BJ (cell line): Measurements from ENCODE around the gene NEURL1B. TPM values are rescaled to one million over a fixed set of nuclear protein-coding genes. Genes with fewer than 3 reads are reported as not detected.
A peak's percentile ranks its signal among the peaks of the same experiment; 100 is the strongest.

Source experiments
- CTCF ChIA-PET: fragments of 350-600 bp; formaldehyde crosslinking; extraction: SDS; loops from one replicate; lab custom pipeline; 2021; ENCODE audit warnings: antibody characterized with exemption, inconsistent platforms; lab: Yijun Ruan, JAX
- POLR2A ChIA-PET: fragments of 300-600 bp; sonication (Branson Sonifier 250); formaldehyde crosslinking; extraction: SDS; loops from one replicate; lab custom pipeline; 2021; ENCODE audit warnings: antibody characterized with exemption; lab: Charles Lee
- DNase-seq: peaks from one replicate; pipeline ENCODE4 v3.0.0-alpha.2; 2011; ENCODE audit warnings: low read depth
- H3K27me3 ChIP-seq: 2 replicates; pipeline ENCODE4 v1.6.0; 2011; ENCODE audit warnings: low read length; ENCODE audit not compliant: control insufficient read depth, insufficient read depth
- H3K36me3 ChIP-seq: 2 replicates; pipeline ENCODE4 v1.5.1; 2011; ENCODE audit warnings: low read length; ENCODE audit not compliant: control insufficient read depth, insufficient read depth
- H3K4me3 ChIP-seq: 2 replicates; pipeline ENCODE4 v1.5.1; 2011; ENCODE audit warnings: low read depth, mild to moderate bottlenecking, control low read depth, low read length
- polyA plus RNA-seq: library from polyadenylated mRNA; depleted of rRNA; stranded (reverse); fragments of >200 nt; gene quantifications from 2 replicates; pipeline ENCODE4 v1.2.3, GENCODE V29; 2011
- TF ChIP-seq, protein P1 (sequence below): IDR thresholded peaks from 2 replicates; pipeline ENCODE4 v1.5.1; 2011; ENCODE audit warnings: low read depth, mild to moderate bottlenecking, control low read depth, inconsistent platforms, low read length, moderate library complexity; ENCODE audit not compliant: insufficient read depth

NEURL1B gene
- polyA plus RNA-seq, 1 experiment = 2.3 TPM

DNA sequence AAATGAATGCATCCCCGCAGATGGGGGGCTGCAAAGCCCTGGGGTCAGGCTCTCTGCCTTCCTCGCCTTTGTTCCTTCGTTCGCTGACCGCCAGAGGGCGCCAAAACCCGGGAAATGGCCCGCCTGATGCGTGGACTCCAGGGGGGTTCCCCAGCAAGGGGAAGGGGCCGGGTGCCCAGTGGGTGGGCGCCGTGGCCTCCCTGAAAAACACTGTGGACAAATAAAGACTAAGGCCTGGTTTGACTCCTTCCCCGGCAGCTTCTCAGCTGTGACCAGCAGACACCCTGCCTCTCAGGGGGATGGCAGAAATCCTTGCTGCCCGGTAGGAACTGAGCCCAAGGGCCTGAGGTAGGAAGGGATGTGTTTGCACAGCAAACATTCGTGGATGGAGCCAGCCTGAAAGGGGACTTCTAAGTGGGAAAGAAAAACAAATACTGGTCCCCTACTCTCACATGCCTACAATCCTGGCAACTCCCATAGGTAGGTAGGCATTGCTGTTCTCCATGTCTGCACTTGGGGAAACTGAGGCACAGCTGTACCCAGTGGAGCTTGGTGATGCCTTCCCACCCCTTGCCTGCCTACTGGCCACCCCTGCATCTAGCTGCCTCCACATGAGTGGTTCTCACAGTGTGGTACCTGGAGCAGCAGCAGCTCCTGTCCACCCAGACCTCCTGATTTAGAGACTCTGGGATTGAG lies 72.2 kb downstream of the NEURL1B start:
- TF ChIP-seq, protein P1, sequence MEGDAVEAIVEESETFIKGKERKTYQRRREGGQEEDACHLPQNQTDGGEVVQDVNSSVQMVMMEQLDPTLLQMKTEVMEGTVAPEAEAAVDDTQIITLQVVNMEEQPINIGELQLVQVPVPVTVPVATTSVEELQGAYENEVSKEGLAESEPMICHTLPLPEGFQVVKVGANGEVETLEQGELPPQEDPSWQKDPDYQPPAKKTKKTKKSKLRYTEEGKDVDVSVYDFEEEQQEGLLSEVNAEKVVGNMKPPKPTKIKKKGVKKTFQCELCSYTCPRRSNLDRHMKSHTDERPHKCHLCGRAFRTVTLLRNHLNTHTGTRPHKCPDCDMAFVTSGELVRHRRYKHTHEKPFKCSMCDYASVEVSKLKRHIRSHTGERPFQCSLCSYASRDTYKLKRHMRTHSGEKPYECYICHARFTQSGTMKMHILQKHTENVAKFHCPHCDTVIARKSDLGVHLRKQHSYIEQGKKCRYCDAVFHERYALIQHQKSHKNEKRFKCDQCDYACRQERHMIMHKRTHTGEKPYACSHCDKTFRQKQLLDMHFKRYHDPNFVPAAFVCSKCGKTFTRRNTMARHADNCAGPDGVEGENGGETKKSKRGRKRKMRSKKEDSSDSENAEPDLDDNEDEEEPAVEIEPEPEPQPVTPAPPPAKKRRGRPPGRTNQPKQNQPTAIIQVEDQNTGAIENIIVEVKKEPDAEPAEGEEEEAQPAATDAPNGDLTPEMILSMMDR = peak; percentile 91
- POLR2A ChIA-PET = no interaction called here
- Histone ChIP-seq H3K27me3 (no peaks in the 10 kb centered on the region; the same call in 1 of the 2 replicates), H3K4me3 (no peak overlapping the region), H3K36me3 (no peaks in the 10 kb centered on the region)
- no peak for DNase-seq
- CTCF ChIA-PET = interaction anchor here (0.6 to 11.4 kb wide), 32 partner anchors 9 to 579 kb away, joined by 3 to 441 read pairs (median 6); partner anchors contain the start of genes DUSP1 and RPL26L1

DNA sequence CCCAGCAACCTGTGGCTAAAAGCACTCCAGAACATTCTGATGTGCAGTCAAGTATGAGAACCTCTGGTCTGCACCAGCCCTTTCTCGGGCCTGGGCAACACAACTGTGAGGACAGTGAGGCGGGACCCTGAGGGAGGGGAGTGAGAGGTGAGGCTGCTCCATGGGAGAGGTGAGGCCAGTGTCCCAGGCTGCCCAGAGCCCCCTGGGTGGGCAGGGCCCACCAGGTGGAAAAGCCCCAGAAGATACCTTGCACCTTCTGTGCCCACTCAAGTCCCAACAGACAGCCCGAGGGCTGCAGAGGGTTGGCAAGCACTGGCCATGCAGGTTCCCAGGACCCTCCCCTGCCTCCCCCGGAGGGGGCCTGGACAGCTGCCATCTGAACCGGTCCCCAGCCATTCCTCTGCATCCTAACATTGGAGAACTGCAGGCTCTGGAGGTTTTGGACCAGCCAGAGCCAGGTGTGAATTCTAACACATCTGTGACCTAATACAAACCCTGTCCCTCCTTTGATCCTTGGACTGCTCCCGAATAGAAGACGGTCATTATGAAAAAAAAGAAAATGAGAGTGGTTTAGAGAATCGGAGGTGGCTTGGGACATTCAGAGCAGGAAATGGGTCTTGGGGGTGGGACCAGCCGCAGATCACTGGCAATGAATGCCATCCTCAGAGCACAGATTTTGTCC lies 72.9 kb downstream of the NEURL1B start:
- H3K4me3 ChIP-seq = no peak overlapping the region
- H3K27me3 ChIP-seq = no peaks in the 10 kb centered on the region; the same call in 1 of the 2 replicates
- no peak for DNase-seq
- TF ChIP-seq, protein P1 = no peak
- H3K36me3 ChIP-seq = no peaks in the 10 kb centered on the region
- ChIA-PET POLR2A (no interaction called here), CTCF (interaction anchor here (0.5 to 11.4 kb wide), 64 partner anchors 8 to 616 kb away, joined by 3 to 441 read pairs (median 5); partner anchors contain the start of genes ATP6V0E1, BNIP1, DUSP1 and RPL26L1)

DNA sequence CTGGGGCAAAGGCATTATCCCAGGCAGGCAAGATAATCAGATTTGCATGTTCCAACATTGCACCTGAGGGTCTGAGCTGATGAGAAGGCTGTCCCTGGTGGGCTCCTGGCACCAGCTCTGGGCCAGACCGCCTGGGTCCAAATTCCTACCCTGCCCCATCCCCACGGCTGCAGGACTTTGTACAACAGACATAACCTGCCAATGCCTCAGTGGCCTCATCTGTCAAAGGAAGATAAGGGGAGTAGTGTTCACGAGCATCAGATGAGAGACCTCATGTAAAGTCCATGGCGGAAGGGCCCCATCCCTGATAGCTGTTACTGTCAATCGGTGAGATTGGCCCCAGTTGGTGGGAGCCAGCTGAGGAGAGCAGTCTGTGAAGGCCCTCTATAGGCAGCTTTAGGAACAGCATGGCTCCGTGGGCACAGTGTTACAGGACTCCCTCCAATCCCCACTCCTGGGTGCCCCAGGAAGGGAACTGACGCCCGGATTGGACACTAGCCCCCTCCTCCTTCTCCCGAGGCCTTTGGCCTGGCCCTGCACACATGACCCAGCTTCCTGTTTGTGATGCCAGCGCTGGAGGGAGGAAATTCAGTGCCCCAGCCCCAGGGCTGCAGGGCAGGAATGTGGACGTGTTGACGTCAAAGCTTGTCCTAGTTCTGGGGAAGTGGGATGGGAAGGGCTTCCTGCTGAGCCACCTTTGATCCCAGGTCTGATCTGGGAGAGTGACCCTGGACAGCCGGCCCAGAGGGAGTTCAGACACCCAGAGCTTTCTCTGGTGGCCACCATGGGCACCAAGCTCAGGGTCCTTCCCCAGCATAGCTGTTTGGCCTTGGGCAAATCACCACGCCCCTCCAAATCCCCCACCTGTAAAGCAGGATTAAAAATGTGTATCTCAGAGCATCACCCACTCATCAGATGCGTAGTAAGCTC lies 73.7 kb downstream of the NEURL1B start:
- Histone ChIP-seq H3K4me3 (no peak overlapping the region), H3K36me3 (no peaks in the 10 kb centered on the region), H3K27me3 (no peaks in the 10 kb centered on the region; the same call in 1 of the 2 replicates)
- ChIA-PET POLR2A (no interaction called here), CTCF (interaction anchor here (0.5 to 11.4 kb wide), 62 partner anchors 9 to 615 kb away, joined by 3 to 441 read pairs (median 4); partner anchors contain the start of genes ATP6V0E1, BNIP1, DUSP1 and RPL26L1)
- DNase-seq = no peak
- TF ChIP-seq, protein P1 = peak; percentile 91

DNA sequence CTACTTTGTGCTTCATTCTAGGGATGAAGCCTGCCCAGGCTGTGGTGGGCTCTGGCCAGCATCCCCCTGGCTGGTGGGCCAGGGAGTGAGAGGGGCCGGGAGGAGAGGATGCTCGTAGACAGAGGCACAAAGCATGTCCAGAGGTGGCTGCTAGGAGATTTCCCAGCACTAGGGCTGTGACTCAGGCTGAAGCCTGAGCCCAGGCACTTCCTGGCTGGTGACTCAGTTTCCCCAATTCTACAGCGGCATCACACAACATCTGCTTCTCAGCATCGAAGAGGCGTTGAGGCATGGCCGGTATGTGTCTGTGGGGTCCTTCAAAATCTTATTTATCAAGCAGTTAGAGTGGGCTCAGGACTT lies 74.3 kb downstream of the NEURL1B start:
- ChIA-PET POLR2A (no interaction called here), CTCF (interaction anchor here (0.6 to 11.4 kb wide), 47 partner anchors 9 to 614 kb away, joined by 3 to 441 read pairs (median 5); partner anchors contain the start of genes BNIP1, DUSP1 and RPL26L1)
- H3K36me3 ChIP-seq = no peaks in the 10 kb centered on the region
- no peaks in the 10 kb centered on the region for H3K27me3 ChIP-seq
- TF ChIP-seq, protein P1 = no peak
- no peak overlapping the region for H3K4me3 ChIP-seq
- DNase-seq = no peak
